ENCODE measurements around the gene UQCRH.

- no peak for TF ChIP-seq POLR2AphosphoS5 (IDR thresholded peaks at IDR 0.05)
- TF ChIP-seq CTCF (IDR thresholded peaks at IDR 0.05 in 8 of 11, conservative IDR thresholded peaks at IDR 0.05 in 3 of 11), result no peak
Observed at GRCh38 chr1:46317323-46317722, 13.8 kb downstream of the UQCRH start.
